GM23338 (cell line): ENCODE data around the gene CACNA2D2. TPM values are rescaled to one million over a fixed set of nuclear protein-coding genes. Genes with fewer than 3 reads are reported as not detected.

Experiments used
- ATAC-seq: fragments of 200-7000 bp; cut with Tn5 transposase; 3 replicates; pipeline ENCODE4 v1.9.1; 2020
- DNase-seq: peaks from one replicate; pipeline ENCODE4 v3.0.0-alpha.2; 2015; ENCODE audit warnings: low spot score
- H2AFZ ChIP-seq: fragments of 200-600 bp; sonication (generic); 2 replicates; pipeline ENCODE4 v1.8.0; 2016; ENCODE audit warnings: antibody characterized with exemption, mild to moderate bottlenecking, moderate library complexity
- H3F3A ChIP-seq: fragments of 200-600 bp; sonication (generic); replicated peaks from 2 replicates; pipeline ENCODE4 v1.8.0; 2017; ENCODE audit warnings: antibody characterized with exemption, mixed run types, low read depth
- H3K27ac ChIP-seq: fragments of 200-600 bp; sonication (generic); 2 replicates; pipeline ENCODE4 v1.6.1; 2016; ENCODE audit warnings: low read depth
- H3K27me3 ChIP-seq: fragments of 200-600 bp; sonication (generic); 2 replicates; pipeline ENCODE4 v1.8.0; 2016; ENCODE audit warnings: mild to moderate bottlenecking, mixed run types, moderate library complexity; ENCODE audit not compliant: insufficient read depth
- H3K36me3 ChIP-seq: fragments of 200-600 bp; sonication (generic); 2 replicates; pipeline ENCODE4 v1.8.0; 2016; ENCODE audit warnings: mild to moderate bottlenecking; ENCODE audit not compliant: insufficient read depth
- H3K4me1 ChIP-seq: fragments of 200-600 bp; sonication (generic); 2 replicates; pipeline ENCODE4 v1.8.0; 2016; ENCODE audit warnings: mild to moderate bottlenecking, moderate library complexity; ENCODE audit not compliant: insufficient read depth
- H3K4me2 ChIP-seq: fragments of 200-600 bp; sonication (generic); 2 replicates; pipeline ENCODE4 v1.7.1; 2017; ENCODE audit warnings: mixed run types
- H3K4me3 ChIP-seq: fragments of 200-600 bp; sonication (generic); 2 replicates; pipeline ENCODE4 v1.6.1; 2016; ENCODE audit warnings: mixed run types
- H3K79me2 ChIP-seq: fragments of 200-600 bp; sonication (generic); replicated peaks from 2 replicates; pipeline ENCODE4 v1.8.0; 2017; ENCODE audit warnings: mild to moderate bottlenecking; ENCODE audit not compliant: insufficient read depth
- H3K9me2 ChIP-seq: fragments of 200-600 bp; sonication (generic); 2 replicates; pipeline ENCODE4 v1.8.0; 2017; ENCODE audit not compliant: insufficient read depth
- H4K20me1 ChIP-seq: fragments of 200-600 bp; sonication (generic); replicated peaks from 2 replicates; pipeline ENCODE4 v1.8.0; 2017; ENCODE audit warnings: mild to moderate bottlenecking; ENCODE audit not compliant: insufficient read depth
- H3K27ac Mint-ChIP-seq: 2 replicates; pipeline ENCODE4 v1.8.0; 2020; ENCODE audit warnings: inconsistent platforms, mild to moderate bottlenecking, moderate library complexity, mixed read lengths
- H3K27me3 Mint-ChIP-seq: 3 replicates; pipeline ENCODE4 v1.8.0; 2022; ENCODE audit warnings: low read depth, mild to moderate bottlenecking, moderate library complexity, mixed read lengths, inconsistent platforms; ENCODE audit not compliant: insufficient read depth, poor library complexity
- H3K36me3 Mint-ChIP-seq: 3 replicates; pipeline ENCODE4 v1.8.0; 2021; ENCODE audit warnings: low read depth, mild to moderate bottlenecking, inconsistent platforms, moderate library complexity, mixed read lengths
- H3K4me1 Mint-ChIP-seq: 3 replicates; pipeline ENCODE4 v1.8.0; 2020; ENCODE audit warnings: mild to moderate bottlenecking, inconsistent platforms, mixed read lengths
- H3K4me3 Mint-ChIP-seq: 3 replicates; pipeline ENCODE4 v1.8.0; 2021; ENCODE audit warnings: moderate library complexity, mild to moderate bottlenecking, inconsistent platforms, mixed read lengths
- H3K9me3 Mint-ChIP-seq: 3 replicates; pipeline ENCODE4 v1.8.0; 2020; ENCODE audit warnings: moderate library complexity, mild to moderate bottlenecking, inconsistent platforms, mixed read lengths
- CREB1 ChIP-seq: fragments of 250-450 bp; sonication (Bioruptor Pico); IDR thresholded peaks from 2 replicates; pipeline ENCODE4 v1.5.0; 2020; ENCODE audit warnings: low read depth, mild to moderate bottlenecking, moderate library complexity
- EZH2 ChIP-seq: fragments of 200-600 bp; sonication (generic); IDR thresholded peaks from one replicate; pipeline ENCODE4 v1.8.0; 2017; ENCODE audit warnings: antibody characterized with exemption, mild to moderate bottlenecking, low read depth; ENCODE audit not compliant: unreplicated experiment
- EZH2phosphoT487 ChIP-seq: fragments of 200-600 bp; sonication (generic); IDR thresholded peaks from one replicate; pipeline ENCODE4 v1.8.1; 2018; ENCODE audit warnings: antibody characterized with exemption; ENCODE audit not compliant: unreplicated experiment
- JUNB ChIP-seq: IDR thresholded peaks from one replicate; pipeline ENCODE4 v1.6.1; 2016; ENCODE audit warnings: antibody characterized with exemption; ENCODE audit not compliant: unreplicated experiment
- polyA plus RNA-seq: library from polyadenylated mRNA; unstranded; fragments of >200 nt; fragmentation: Nextera tagmentation; extraction: Ambion mirVana; gene quantifications from 2 replicates; pipeline ENCODE4 v1.2.1, GENCODE V29; 2016
- total RNA-seq: library from RNA; depleted of rRNA; stranded (reverse); fragments of >200 nt; shearing (Covaris generic); gene quantifications from 2 replicates; pipeline ENCODE4 v1.2.3, GENCODE V29; 2014
- TF ChIP-seq, protein P1 (sequence below), 2 experiments: fragments of 200-600 bp in 1 of 2; sonication (generic) in 1 of 2; conservative IDR thresholded peaks; 2 replicates each; pipeline versions ENCODE4 v1.5.1 to v1.6.1; 2016 to 2017; ENCODE audit warnings: antibody characterized with exemption in 2 of 2, low read depth in 2 of 2, mild to moderate bottlenecking in 2 of 2, moderate library complexity in 1 of 2
- TF ChIP-seq, protein P2 (sequence below): IDR thresholded peaks from one replicate; pipeline ENCODE4 v1.6.1; 2018; ENCODE audit warnings: antibody characterized with exemption; ENCODE audit not compliant: unreplicated experiment

Gene CACNA2D2
- total and polyA plus RNA-seq, 2 experiments from 2014 or later = 4.7 to 11.4 TPM

DNA sequence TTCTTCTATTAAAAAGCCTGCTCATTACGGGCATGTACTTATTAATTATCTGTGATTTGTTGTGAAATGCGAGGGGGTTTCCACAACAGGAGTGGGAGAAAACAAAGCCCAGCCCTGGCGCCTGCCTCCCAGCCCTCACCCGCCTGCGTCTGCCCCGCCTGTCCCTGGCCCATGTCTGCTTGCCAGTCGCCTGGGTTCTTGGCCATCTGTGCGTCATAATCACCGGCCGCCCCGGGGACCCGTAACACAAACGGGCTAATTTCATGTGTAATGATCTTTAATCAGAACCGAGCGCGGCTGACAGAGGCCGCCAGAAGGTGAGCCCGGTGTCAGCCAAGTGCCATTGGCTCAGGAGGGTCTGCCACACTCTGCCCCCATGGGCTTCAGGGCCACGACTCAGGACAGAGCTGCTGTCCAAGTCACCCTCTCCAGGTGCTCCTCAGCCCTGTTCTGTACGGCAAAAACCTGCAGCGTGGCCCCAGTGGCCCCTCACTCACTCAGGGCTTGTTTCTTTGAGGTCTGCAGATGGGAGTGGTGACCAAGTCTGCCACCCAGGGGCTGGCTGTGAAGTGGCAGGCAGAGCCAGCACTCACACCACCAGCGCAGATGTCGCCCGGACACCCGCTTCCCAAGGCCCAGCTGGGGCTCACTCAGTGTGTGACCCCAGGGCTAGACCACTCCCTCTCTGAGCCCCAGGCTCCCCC lies 115.3 kb downstream of the CACNA2D2 start:
- H3K27me3 Mint-ChIP-seq = peaks cover 4% of the 10 kb centered on the region
- H4K20me1 ChIP-seq = no peaks in the 10 kb centered on the region
- H3K27me3 ChIP-seq = no peaks in the 10 kb centered on the region
- ATAC-seq (peak; percentile 91), DNase-seq (peak; percentile 64)
- no peak overlapping the region for H3K4me3 Mint-ChIP-seq
- no peak overlapping the region for H3K27ac Mint-ChIP-seq
- H3K4me1 ChIP-seq = no peaks in the 10 kb centered on the region
- no peak overlapping the region for H2AFZ ChIP-seq
- TF ChIP-seq EZH2 = no peak
- TF ChIP-seq, protein P1, sequence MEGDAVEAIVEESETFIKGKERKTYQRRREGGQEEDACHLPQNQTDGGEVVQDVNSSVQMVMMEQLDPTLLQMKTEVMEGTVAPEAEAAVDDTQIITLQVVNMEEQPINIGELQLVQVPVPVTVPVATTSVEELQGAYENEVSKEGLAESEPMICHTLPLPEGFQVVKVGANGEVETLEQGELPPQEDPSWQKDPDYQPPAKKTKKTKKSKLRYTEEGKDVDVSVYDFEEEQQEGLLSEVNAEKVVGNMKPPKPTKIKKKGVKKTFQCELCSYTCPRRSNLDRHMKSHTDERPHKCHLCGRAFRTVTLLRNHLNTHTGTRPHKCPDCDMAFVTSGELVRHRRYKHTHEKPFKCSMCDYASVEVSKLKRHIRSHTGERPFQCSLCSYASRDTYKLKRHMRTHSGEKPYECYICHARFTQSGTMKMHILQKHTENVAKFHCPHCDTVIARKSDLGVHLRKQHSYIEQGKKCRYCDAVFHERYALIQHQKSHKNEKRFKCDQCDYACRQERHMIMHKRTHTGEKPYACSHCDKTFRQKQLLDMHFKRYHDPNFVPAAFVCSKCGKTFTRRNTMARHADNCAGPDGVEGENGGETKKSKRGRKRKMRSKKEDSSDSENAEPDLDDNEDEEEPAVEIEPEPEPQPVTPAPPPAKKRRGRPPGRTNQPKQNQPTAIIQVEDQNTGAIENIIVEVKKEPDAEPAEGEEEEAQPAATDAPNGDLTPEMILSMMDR (conservative IDR thresholded peaks at IDR 0.05; ENCODE audit: low read depth in 2 of 2) = peak; percentile 53 to 71
- TF ChIP-seq JUNB = no peak
- no peaks in the 10 kb centered on the region; the same call in 2 of the 3 replicates for H3K4me1 Mint-ChIP-seq
- no peaks in the 10 kb centered on the region for H3K36me3 Mint-ChIP-seq
- H3K27ac ChIP-seq = no peak overlapping the region
- no peaks in the 10 kb centered on the region for H3K9me2 ChIP-seq
- H3K4me2 ChIP-seq = no peak overlapping the region
- no peaks in the 10 kb centered on the region for H3K36me3 ChIP-seq
- H3K79me2 ChIP-seq = no peaks in the 10 kb centered on the region
- H3K4me3 ChIP-seq = no peak overlapping the region
- H3K9me3 Mint-ChIP-seq = no peaks in the 10 kb centered on the region
- H3F3A ChIP-seq = no peaks in the 10 kb centered on the region

DNA sequence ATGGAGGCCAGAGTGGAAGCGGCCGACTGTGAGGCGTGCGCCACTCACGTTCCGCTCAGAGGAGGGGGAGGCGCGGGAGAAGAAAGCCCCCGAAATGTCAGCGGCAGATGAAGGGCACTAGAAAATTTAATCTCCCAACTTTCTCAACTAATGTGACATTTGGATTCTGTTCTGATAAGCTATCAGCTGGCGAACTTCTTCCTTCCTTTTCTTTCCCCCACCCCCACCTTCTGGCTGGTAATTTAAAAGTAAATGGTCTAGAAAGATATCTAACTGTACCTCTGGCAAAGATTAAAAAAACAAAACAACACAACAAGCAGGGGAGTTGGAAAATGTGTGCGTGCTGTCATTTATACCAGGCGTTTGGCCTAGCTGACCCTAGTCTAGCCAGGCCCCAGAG lies 117.7 kb downstream of the CACNA2D2 start:
- Mint-ChIP-seq H3K4me3 (no peak overlapping the region), H3K27me3 (peaks cover 7% of the 10 kb centered on the region), H3K9me3 (no peaks in the 10 kb centered on the region; the same call in 2 of the 3 replicates), H3K36me3 (no peaks in the 10 kb centered on the region), H3K27ac (no peak overlapping the region), H3K4me1 (no peaks in the 10 kb centered on the region; the same call in 2 of the 3 replicates)
- ATAC-seq (no peak), DNase-seq (no peak)
- Histone ChIP-seq H3K4me2 (no peak overlapping the region), H3F3A (no peaks in the 10 kb centered on the region), H3K79me2 (no peaks in the 10 kb centered on the region), H3K36me3 (no peaks in the 10 kb centered on the region), H3K4me3 (no peak overlapping the region), H3K27me3 (no peaks in the 10 kb centered on the region), H3K27ac (no peak overlapping the region), H2AFZ (no peak overlapping the region), H3K4me1 (no peaks in the 10 kb centered on the region), H4K20me1 (no peaks in the 10 kb centered on the region), H3K9me2 (no peaks in the 10 kb centered on the region)
- TF ChIP-seq CREB1 (CRISPR knock-in tag) (no peak), EZH2 (no peak), JUNB (no peak), EZH2phosphoT487 (no peak)
- TF ChIP-seq, protein P1 (conservative IDR thresholded peaks at IDR 0.05; ENCODE audit: low read depth in 2 of 2) = no peak
- TF ChIP-seq, protein P2, sequence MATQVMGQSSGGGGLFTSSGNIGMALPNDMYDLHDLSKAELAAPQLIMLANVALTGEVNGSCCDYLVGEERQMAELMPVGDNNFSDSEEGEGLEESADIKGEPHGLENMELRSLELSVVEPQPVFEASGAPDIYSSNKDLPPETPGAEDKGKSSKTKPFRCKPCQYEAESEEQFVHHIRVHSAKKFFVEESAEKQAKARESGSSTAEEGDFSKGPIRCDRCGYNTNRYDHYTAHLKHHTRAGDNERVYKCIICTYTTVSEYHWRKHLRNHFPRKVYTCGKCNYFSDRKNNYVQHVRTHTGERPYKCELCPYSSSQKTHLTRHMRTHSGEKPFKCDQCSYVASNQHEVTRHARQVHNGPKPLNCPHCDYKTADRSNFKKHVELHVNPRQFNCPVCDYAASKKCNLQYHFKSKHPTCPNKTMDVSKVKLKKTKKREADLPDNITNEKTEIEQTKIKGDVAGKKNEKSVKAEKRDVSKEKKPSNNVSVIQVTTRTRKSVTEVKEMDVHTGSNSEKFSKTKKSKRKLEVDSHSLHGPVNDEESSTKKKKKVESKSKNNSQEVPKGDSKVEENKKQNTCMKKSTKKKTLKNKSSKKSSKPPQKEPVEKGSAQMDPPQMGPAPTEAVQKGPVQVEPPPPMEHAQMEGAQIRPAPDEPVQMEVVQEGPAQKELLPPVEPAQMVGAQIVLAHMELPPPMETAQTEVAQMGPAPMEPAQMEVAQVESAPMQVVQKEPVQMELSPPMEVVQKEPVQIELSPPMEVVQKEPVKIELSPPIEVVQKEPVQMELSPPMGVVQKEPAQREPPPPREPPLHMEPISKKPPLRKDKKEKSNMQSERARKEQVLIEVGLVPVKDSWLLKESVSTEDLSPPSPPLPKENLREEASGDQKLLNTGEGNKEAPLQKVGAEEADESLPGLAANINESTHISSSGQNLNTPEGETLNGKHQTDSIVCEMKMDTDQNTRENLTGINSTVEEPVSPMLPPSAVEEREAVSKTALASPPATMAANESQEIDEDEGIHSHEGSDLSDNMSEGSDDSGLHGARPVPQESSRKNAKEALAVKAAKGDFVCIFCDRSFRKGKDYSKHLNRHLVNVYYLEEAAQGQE = no peak
